ENCODE data around the gene GLYAT.
"Not testable (repeated sequence)": the region's sequence is repeated elsewhere in the genome, so short reads cannot be mapped to it uniquely, and the experiment has no call there.

The GLYAT gene

GRCh38 chr11:58742981-58743880, 11.5 kb upstream of the GLYAT start:
- DNase-seq (ENCODE audit: low read depth in 3 of 3): no peak

DNA sequence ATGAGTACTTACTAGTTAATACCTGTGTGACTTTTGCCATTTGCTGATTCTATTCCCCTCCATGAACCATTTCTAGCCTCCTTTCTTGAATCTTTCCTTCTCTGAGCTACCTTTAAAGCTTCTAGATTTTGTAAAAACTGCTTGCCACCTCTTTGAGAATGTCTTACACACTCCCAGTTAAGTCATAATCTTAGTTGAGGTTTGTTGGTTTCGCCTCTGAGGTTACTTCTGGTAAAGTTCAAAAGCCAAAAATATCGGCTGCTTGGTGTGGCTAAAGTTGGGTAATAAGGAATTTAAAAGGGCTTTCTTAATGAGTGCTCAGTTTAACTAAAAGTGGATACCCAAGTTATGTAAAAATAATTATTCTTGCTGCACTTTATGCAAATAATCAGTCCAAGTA, 10.4 kb upstream of the GLYAT start:
- DNase-seq (ENCODE audit: low read depth in 3 of 3): no peak

DNA sequence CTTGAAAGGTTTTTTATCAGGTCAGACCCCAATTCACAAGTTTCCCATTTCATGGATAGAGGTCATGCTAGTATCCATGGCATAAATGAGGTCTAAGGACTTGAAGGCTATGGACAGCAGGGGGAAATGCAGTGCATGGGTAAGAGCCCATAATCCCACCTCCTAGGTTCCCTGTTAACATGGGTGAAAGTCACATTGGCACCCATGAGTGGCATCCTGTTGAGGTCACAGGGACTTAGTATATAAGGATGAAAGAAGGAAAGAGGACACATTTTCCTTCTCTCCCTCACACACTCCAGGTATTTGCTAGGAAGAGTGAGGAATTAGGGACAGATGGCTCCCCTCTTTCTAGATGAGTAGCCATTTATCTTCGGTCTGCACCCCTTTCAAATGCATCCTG, 9.4 kb upstream of the GLYAT start:
- DNase-seq (ENCODE audit: low read depth in 3 of 3): no peak

- no peak for DNase-seq (ENCODE audit: low read depth in 3 of 3)
Observed at GRCh38 chr11:58740447-58740846, 8.7 kb upstream of the GLYAT start.

DNA sequence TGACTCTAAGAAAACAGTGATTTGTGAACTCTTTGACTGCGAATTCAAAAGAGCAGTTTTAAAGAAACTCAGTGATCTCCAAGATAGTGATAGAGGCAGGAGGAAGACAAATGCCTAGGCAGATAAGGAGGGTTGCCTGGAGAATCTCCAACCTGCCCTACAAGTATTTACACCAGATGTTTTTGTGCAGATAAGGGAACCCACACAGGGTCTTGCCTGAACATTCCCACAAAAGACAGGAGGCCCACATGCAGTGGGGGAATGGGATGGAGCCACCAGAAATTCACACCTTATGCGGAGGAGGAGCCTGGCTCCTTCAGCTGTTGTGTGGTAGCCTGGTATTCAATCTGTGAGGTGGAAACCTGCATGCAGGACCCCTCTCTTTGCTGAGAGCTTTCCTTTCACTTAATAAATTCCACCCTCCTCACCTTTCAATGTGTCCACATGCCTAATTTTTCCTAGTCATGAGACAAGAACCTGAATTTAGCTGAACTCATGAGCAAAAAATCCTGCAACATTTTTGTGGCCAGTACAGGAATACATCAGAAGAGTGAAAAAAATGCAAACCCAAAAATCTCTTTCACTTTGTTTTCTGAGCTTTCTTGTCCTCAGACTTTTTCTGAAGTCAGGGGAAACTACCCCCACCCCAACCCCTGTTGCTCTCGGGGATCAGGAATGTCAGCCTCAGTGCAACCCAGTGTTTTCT, 8.1 kb upstream of the GLYAT start:
- no peak for DNase-seq (ENCODE audit: low read depth in 3 of 3)

- DNase-seq (ENCODE audit: low read depth in 3 of 3): no peak
Observed at GRCh38 chr11:58734681-58735490, 3.1 kb upstream of the GLYAT start.

DNA sequence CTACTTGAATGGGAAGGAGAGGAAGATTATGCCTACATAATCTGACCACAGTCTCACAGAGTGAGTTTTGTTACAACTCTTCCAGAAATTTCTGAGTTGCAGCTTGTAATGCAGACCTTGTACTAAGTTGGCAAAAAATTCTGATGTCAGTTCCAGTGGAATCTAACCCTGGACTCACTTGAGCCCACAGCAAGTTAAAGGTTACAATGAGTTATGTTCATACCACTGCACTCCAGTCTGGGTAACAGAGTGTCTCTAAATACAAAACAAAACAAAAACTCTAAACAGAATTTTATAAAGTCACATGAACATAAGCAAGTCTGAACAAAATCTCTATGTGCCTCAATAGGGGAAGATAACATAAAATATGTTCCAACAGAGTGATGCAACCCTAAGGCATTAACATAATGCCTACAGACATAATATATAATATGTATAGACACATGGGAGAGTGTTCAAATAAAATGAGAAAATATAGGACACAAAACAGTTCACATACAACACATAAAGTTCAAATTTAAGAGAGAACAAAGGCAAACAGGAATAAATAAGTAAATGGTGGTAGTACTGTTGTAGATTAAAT, 1.1 kb downstream of the GLYAT start:
- DNase-seq (ENCODE audit: low read depth in 3 of 3): no peak

DNA sequence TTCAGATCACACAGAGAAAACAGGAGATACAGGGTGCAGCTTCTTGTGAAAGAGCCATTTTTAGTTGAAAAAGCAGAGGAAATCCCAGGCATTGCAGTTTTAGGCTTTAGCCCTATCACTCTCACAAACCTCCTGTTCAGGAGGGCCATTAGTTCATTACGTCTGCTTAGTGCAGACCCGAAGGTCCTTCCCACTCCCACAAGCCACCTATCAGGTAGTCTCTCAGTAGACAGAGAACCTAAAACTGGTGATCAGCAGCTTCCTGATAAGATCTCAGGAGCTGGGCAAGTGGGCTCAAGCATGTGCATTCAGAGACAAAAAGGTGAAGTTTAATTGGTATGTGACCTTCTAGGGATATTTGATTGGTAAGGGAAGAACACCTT, 4.3 kb downstream of the GLYAT start:
- no peak for DNase-seq (ENCODE audit: low read depth in 3 of 3)

DNA sequence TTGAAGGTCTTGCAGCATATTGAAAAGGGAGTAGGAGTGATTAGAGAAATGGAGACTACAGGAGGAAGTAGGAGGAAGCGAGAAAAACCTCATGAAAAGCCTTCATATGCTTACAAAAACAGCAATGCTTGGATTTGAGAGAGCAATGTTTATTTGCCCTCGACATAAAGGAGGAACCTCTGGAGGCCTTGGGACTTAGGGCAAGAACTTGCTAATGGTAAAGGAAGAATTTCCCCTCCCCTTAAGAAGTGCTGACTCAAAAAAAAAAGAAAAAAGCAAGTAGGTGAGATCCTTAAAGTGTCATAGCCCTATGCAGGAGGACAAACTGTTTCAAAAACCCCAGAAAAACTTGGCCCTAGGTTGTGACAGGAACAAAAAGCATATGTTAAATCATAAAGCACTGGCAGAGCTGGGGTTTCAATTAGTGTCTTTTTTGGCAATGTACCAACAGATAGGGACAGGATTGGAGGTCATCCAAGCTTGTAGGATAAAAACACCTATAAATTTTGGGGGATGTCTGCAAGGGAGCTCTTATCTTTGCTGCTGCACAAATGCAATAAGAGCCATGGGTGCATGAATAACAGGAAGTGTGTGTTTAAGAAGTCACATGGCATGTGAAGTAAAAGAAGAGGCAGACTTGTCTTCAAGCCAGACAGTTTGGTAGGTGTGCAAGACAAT, 4.9 kb downstream of the GLYAT start:
- DNase-seq (ENCODE audit: low read depth in 3 of 3): no peak

- DNase-seq (ENCODE audit: low read depth in 3 of 3): no peak
Observed at GRCh38 chr11:58719406-58720117, 12.2 kb downstream of the GLYAT start.

DNA sequence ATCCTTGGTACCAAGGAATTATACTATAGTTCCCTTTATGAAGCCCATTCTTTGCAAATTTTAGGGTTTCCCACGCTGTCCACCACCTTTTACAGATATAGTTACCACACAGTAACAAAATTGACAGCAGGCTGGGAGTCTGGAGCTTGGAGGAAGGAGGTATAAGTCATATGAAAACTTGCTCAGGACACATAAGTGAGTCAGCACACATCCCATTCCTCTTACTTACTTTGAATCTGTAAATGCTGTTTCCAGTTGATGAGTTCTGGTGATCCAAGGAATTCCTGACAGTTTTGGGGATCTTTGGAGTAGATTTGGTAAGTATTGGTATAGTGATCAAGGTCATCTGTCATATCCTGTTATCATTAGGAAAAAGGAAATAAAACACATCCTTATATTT, 19.2 kb downstream of the GLYAT start:
- no peak for DNase-seq (ENCODE audit: low read depth in 3 of 3)

DNA sequence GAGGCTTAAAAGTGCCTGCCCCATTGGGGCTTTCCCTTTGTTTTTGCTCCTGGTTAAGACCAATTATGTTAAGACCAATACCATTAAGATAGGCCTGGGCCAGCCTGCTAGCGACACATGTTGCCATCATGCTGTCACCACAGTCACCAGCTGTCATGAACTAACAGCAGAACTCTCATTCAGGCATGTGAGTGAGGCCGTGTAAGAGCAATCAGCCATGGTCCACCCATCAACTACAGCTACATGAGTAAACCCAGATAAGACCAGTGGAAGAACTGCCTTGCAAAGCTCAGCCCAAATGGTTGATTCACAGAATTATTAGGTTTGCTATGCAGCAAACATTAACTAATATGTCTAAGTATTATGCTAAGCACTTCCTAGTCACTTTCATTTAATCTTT, 19.9 kb downstream of the GLYAT start:
- no peak for DNase-seq (ENCODE audit: low read depth in 3 of 3)

- DNase-seq (ENCODE audit: low read depth in 3 of 3): no peak
Observed at GRCh38 chr11:58707767-58708166, 24.0 kb downstream of the GLYAT start.

DNA sequence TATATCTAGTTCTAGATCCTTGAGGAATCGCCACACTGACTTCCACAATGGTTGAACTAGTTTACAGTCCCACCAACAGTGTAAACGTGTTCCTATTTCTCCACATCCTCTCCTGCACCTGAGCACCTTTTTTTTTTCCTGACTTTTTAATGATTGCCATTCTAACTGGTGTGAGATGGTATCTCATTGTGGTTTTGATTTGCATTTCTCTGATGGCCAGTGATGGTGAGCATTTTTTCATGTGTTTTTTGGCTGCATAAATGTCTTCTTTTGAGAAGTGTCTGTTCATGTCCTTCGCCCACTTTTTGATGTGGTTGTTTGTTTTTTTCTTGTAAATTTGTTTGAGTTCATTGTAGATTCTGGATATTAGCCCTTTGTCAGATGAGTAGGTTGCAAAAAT, 34.9 kb downstream of the GLYAT start:
- DNase-seq (ENCODE audit: low read depth in 3 of 3): not testable (repeated sequence)

- DNase-seq (ENCODE audit: low read depth in 3 of 3): no peak
Observed at GRCh38 chr11:58693026-58693425, 38.7 kb downstream of the GLYAT start.

- DNase-seq (ENCODE audit: low read depth in 3 of 3): no peak
Observed at GRCh38 chr11:58691675-58692074, 40.1 kb downstream of the GLYAT start.

DNA sequence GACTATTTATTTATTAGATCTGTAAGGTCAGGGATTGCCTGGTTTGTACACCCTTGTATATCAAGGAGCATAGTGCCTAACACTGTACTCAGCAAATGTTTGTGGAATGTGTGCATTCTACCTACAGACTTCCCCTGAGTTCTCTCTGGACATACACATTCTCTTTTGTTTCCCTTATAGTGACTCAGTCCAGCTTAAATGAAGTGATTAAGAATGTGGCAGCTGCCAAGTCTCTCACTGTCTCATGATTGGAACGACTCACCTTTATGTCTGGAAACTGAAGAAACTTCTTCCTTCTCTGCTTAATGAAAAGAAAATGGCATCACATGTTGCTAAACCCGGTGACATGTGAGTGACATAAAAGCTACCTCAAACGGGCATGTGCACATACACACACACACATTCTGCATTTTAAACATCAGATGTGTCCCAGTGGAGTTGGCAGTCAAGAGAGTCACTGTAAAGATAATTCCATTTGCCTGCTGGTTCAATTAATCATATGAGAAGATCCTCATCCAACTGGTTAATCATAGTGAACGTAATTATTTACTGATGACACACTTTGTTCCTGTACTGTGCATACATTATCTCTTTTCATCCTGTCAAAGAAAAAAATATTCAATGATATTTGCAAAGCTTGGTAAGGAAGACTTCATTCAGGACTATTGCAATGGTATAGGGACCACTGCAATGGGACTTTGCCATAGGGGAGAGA, 42.8 kb downstream of the GLYAT start:
- no peak for DNase-seq (ENCODE audit: low read depth in 3 of 3)

GRCh38 chr11:58685973-58686722, 45.6 kb downstream of the GLYAT start:
- DNase-seq (ENCODE audit: low read depth in 3 of 3): no peak

GRCh38 chr11:58682660-58683059, 49.1 kb downstream of the GLYAT start:
- not testable (repeated sequence) for DNase-seq (ENCODE audit: low read depth in 3 of 3)
